Neural crest cell (in vitro differentiated cells): ENCODE measurements around the gene MESD. TPM values are rescaled to one million over a fixed set of nuclear protein-coding genes. Genes with fewer than 3 reads are reported as not detected.

Experiments
- DNase-seq: peaks from one replicate; pipeline ENCODE4 v3.0.0; 2021; ENCODE audit warnings: low read depth, mixed read lengths, low spot score
- H3K27ac Mint-ChIP-seq: one replicate; pipeline ENCODE4 v1.8.0; 2021; ENCODE audit warnings: mild to moderate bottlenecking, mixed read lengths; ENCODE audit not compliant: unreplicated experiment
- H3K27me3 Mint-ChIP-seq: 2 replicates; pipeline ENCODE4 v1.8.0; 2021; ENCODE audit warnings: low read depth, mild to moderate bottlenecking, mixed read lengths
- H3K36me3 Mint-ChIP-seq: 2 replicates; pipeline ENCODE4 v1.8.0; 2021; ENCODE audit warnings: low read depth, mild to moderate bottlenecking, mixed read lengths
- H3K4me1 Mint-ChIP-seq: 2 replicates; pipeline ENCODE4 v1.8.0; 2021; ENCODE audit warnings: mixed read lengths
- H3K4me3 Mint-ChIP-seq: one replicate; pipeline ENCODE4 v1.8.0; 2021; ENCODE audit warnings: mild to moderate bottlenecking, mixed read lengths
- H3K9me3 Mint-ChIP-seq: 2 replicates; pipeline ENCODE4 v1.8.0; 2021; ENCODE audit warnings: mixed read lengths
- total RNA-seq: library from RNA; stranded (reverse); gene quantifications from 2 replicates; pipeline ENCODE4 v1.2.1, GENCODE V29; 2021
- TF ChIP-seq, protein P1 (sequence below): fragments of 200-600 bp; sonication (generic); conservative IDR thresholded peaks from 2 replicates; pipeline ENCODE4 v1.5.0; 2021; ENCODE audit warnings: antibody characterized with exemption, mild to moderate bottlenecking

MESD gene
- total RNA-seq, 1 donor from 2014 or later, result 30.7 TPM

DNA sequence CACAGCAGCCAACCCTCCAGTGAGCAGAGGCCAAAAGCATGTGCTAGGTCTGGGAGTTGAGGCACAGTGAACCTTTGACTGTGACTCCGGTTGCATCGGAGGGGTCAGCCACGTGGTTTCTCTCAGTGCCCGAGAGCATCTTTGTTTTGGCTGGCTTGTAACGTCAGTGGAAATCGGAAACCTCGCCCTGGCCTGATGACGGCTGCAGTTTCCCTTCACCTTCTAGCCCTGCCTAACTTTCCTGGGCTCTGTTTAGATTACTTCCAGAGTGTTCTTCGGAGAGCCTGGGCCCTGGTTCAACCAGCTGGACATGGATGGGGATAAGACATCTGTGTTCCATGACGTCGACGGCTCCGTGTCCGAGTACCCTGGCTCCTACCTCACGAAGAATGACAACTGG lies 56.6 kb downstream of the MESD start:
- no peaks in the 10 kb centered on the region for H3K27me3 Mint-ChIP-seq
- no peak overlapping the region for H3K4me3 Mint-ChIP-seq
- H3K36me3 Mint-ChIP-seq, result peaks cover 14% of the 10 kb centered on the region
- TF ChIP-seq, protein P1, sequence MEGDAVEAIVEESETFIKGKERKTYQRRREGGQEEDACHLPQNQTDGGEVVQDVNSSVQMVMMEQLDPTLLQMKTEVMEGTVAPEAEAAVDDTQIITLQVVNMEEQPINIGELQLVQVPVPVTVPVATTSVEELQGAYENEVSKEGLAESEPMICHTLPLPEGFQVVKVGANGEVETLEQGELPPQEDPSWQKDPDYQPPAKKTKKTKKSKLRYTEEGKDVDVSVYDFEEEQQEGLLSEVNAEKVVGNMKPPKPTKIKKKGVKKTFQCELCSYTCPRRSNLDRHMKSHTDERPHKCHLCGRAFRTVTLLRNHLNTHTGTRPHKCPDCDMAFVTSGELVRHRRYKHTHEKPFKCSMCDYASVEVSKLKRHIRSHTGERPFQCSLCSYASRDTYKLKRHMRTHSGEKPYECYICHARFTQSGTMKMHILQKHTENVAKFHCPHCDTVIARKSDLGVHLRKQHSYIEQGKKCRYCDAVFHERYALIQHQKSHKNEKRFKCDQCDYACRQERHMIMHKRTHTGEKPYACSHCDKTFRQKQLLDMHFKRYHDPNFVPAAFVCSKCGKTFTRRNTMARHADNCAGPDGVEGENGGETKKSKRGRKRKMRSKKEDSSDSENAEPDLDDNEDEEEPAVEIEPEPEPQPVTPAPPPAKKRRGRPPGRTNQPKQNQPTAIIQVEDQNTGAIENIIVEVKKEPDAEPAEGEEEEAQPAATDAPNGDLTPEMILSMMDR, result no peak
- no peak overlapping the region for H3K27ac Mint-ChIP-seq
- no peak for DNase-seq
- peaks cover 37% of the 10 kb centered on the region for H3K4me1 Mint-ChIP-seq
- H3K9me3 Mint-ChIP-seq, result peaks cover 2% of the 10 kb centered on the region

DNA sequence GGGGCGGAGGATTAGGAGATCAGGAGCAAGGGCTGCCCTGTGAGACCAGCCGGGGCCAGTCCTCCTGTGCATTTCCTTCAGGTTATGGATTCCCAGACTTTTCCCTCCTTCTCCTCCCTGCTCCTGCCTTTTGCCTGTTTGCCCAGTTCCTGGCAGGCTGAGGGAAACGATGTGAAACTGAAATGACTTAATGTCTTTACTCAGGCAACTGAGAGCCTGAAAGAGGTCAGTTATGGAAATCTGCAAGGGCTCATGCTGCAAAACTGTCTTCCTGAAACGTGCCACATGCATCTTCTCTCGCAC lies 57.2 kb downstream of the MESD start:
- Mint-ChIP-seq H3K4me3 (no peak overlapping the region), H3K9me3 (peaks cover 2% of the 10 kb centered on the region), H3K27me3 (no peaks in the 10 kb centered on the region), H3K27ac (no peak overlapping the region), H3K4me1 (peaks cover 42% of the 10 kb centered on the region), H3K36me3 (peaks cover 14% of the 10 kb centered on the region)
- DNase-seq, result no peak
- TF ChIP-seq, protein P1, result no peak

DNA sequence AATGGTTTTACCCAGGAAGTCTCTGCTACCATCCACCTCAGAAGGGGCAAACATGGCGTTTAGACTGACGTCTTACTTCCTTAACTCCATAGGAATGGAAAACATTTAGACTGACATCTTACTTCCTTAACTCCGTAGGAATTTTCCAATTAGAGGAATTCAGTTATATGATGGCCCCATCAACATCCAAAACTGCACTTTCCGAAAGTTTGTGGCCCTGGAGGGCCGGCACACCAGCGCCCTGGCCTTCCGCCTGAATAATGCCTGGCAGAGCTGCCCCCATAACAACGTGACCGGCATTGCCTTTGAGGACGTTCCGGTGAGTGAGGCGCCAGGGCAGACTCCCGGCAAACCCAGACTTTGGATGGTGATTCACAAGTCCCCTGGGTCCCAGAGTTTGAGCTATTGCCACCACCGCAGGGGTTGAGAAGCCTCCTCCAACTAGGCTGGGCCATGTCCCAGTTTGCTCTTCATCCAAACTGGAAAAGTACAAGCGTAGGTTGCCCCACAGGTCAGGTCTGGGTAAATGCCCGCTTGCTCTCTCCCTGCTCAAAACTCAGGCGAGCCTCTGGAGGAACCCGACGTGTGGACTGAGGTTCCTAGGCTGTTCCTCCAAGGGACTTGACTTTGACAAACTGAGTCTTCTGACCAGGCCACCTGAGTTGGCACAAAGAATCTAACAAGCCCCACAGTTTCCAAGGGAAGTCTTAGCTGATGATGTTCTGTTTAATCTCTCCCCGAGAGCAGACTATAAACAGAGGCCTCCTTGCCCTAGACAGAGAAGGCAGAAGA lies 57.7 kb downstream of the MESD start:
- TF ChIP-seq, protein P1, result no peak
- H3K9me3 Mint-ChIP-seq, result peaks cover 2% of the 10 kb centered on the region
- H3K4me3 Mint-ChIP-seq, result no peak overlapping the region
- H3K36me3 Mint-ChIP-seq, result peaks cover 14% of the 10 kb centered on the region
- no peak overlapping the region for H3K27ac Mint-ChIP-seq
- no peak for DNase-seq
- H3K4me1 Mint-ChIP-seq, result peaks cover 42% of the 10 kb centered on the region
- no peaks in the 10 kb centered on the region for H3K27me3 Mint-ChIP-seq

- Mint-ChIP-seq H3K4me1 (peaks cover 40% of the 10 kb centered on the region), H3K36me3 (peaks cover 11% of the 10 kb centered on the region), H3K9me3 (peaks cover 2% of the 10 kb centered on the region), H3K4me3 (no peak overlapping the region), H3K27ac (no peak overlapping the region), H3K27me3 (no peaks in the 10 kb centered on the region)
- no peak for DNase-seq
- TF ChIP-seq, protein P1, result no peak
Measured at GRCh38 chr15:80931191-80931590, 58.4 kb downstream of the MESD start.

GRCh38 chr15:80929689-80930088 lies 59.9 kb downstream of the MESD start:
- DNase-seq, result no peak
- Mint-ChIP-seq H3K36me3 (peaks cover 9% of the 10 kb centered on the region), H3K27ac (peak overlapping the region; percentile 65), H3K4me1 (peaks cover 34% of the 10 kb centered on the region), H3K9me3 (peaks cover 2% of the 10 kb centered on the region), H3K27me3 (no peaks in the 10 kb centered on the region), H3K4me3 (no peak overlapping the region)
- TF ChIP-seq, protein P1, result no peak
